ENCODE data around the gene OSM.

DNA sequence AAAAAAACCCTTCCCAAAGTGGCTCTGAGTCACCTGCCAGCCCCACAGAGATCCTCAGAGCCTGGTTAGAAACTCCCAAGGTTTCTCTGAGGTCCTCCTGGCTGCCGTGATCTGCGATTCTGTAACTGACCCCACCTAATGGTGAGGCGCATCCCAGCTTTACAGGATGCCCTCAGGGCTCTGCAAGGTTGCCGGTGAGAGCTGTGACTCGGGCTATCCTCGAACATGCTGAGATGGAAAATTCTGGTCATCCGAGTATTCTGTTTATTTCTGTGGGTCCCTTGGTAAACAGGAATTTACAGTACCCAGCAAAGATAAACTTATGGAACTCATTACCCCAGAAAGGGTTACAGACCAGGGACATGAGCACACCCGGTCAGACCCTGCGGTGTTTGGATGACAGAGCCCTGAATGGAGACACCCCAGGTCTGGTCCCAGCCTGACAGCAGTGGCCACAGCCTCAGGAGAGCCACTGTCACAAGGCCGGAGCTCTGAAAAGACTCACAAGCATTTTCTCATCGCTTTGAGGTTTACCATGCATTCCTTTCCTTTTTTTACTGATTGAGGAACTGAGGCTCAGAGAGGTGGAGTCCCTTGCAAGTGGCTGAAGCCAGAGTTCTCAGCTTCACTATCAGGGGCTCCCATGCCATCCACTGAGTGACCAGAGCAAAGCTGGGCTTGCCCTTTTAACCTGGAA is 42.3 kb downstream of the OSM start:
- TF ChIP-seq, protein P1, sequence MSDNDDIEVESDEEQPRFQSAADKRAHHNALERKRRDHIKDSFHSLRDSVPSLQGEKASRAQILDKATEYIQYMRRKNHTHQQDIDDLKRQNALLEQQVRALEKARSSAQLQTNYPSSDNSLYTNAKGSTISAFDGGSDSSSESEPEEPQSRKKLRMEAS (IDR thresholded peaks at IDR 0.05; ENCODE audit: insufficient read depth, insufficient read length): no peak
- TF ChIP-seq EZH2 (IDR thresholded peaks at IDR 0.05; ENCODE audit: borderline replicate concordance, low read depth, low read length, severe bottlenecking): no peak
- no peak for TF ChIP-seq POLR2AphosphoS5 (IDR thresholded peaks at IDR 0.05; ENCODE audit: insufficient read depth, low read depth, low read length)
- TF ChIP-seq FOS (IDR thresholded peaks at IDR 0.05; ENCODE audit: borderline replicate concordance, insufficient read depth, low read length): no peak
- no peak for TF ChIP-seq CTCF (IDR thresholded peaks at IDR 0.05; ENCODE audit: extremely low read depth in 1 of 2, insufficient read depth in 1 of 2, low read depth in 1 of 2, low read length in 2 of 2)
- no peak for TF ChIP-seq POLR2A (IDR thresholded peaks at IDR 0.05; ENCODE audit: low read depth, low read length)

Measured in endothelial cell of umbilical vein (primary cell).